B cell (primary cell): Measurements from ENCODE around the gene TRPM7. TPM values are rescaled to one million over a fixed set of nuclear protein-coding genes. Genes with fewer than 3 reads are reported as not detected.

Experiments
- ATAC-seq: fragments of 200-7000 bp; cut with Tn5 transposase; one replicate; pipeline ENCODE4 v1.10.0; 2021; ENCODE audit warnings: low read depth, mild to moderate bottlenecking, moderate number of reproducible peaks, moderate library complexity
- CTCF ChIA-PET: fragments of 350-600 bp; sonication (Branson Sonifier 250); formaldehyde crosslinking; loops from one replicate; lab custom pipeline; 2021; ENCODE audit warnings: antibody characterized with exemption, inconsistent platforms; lab: Charles Lee
- POLR2A ChIA-PET: fragments of 350-600 bp; sonication (Branson Sonifier 250); formaldehyde crosslinking; loops from one replicate; lab custom pipeline; 2021; ENCODE audit warnings: antibody characterized with exemption; lab: Charles Lee
- DNase-seq: peaks from one replicate; pipeline ENCODE4 v3.0.0; 2013
- H2AFZ ChIP-seq: 2 replicates; pipeline ENCODE4 v1.6.1; 2012; ENCODE audit warnings: mild to moderate bottlenecking, low read depth, low read length; ENCODE audit not compliant: insufficient read depth, poor library complexity, severe bottlenecking
- H3K27ac ChIP-seq, 2 donors: 1 replicate in 1 of 2; 2 replicates in 1 of 2; pipeline ENCODE4 v1.5.1; 2012 to 2013; ENCODE audit warnings: low read length in 2 of 2, mild to moderate bottlenecking in 2 of 2, moderate library complexity in 1 of 2
- H3K27me3 ChIP-seq, 4 experiments: fragments of 200-600 bp in 1 of 4; sonication (generic) in 1 of 4; replicated peaks in 1 of 4; 1 replicate in 2 of 4; 2 replicates in 2 of 4; pipeline versions ENCODE4 v1.6.1 to v1.7.0; 2013 to 2016; ENCODE audit warnings: low read length in 3 of 4, mild to moderate bottlenecking in 2 of 4, mixed read lengths in 1 of 4, moderate library complexity in 1 of 4; ENCODE audit not compliant: insufficient read depth in 4 of 4, control insufficient read depth in 3 of 4; ENCODE audit errors: control extremely low read depth in 1 of 4
- H3K36me3 ChIP-seq, 2 experiments: replicated peaks in 1 of 2; 1 replicate in 1 of 2; 2 replicates in 1 of 2; pipeline versions ENCODE4 v1.6.1 to v1.7.1; 2013; ENCODE audit warnings: low read length in 1 of 2; ENCODE audit not compliant: insufficient read depth in 2 of 2, control insufficient read depth in 1 of 2; ENCODE audit errors: control extremely low read depth in 1 of 2, extremely low read depth in 1 of 2
- H3K4me1 ChIP-seq, 2 donors: fragments of 200-600 bp in 1 of 2; sonication (generic) in 1 of 2; 1 replicate in 1 of 2; 2 replicates in 1 of 2; pipeline versions ENCODE4 v1.5.1 to v1.6.1; 2013 to 2017; ENCODE audit warnings: low read length in 2 of 2; ENCODE audit not compliant: control insufficient read depth in 2 of 2, insufficient read depth in 2 of 2
- H3K4me2 ChIP-seq: replicated peaks from 2 replicates; pipeline ENCODE3; 2012; ENCODE audit warnings: mild to moderate bottlenecking, low read depth, low read length; ENCODE audit not compliant: poor library complexity, severe bottlenecking
- H3K4me3 ChIP-seq, 5 experiments: fragments of 200-600 bp in 1 of 5; sonication (generic) in 1 of 5; 1 replicate in 3 of 5; 2 replicates in 2 of 5; pipeline versions ENCODE4 v1.5.1 to v1.7.0; 2011 to 2016; ENCODE audit warnings: low read length in 4 of 5, mild to moderate bottlenecking in 4 of 5, low read depth in 2 of 5, control low read depth in 1 of 5, moderate library complexity in 1 of 5; ENCODE audit not compliant: insufficient read depth in 1 of 5; ENCODE audit errors: control extremely low read depth in 1 of 5, extremely low read depth in 1 of 5
- H3K79me2 ChIP-seq: fragments of 200-600 bp; sonication (generic); one replicate; pipeline ENCODE4 v1.6.0; 2016; ENCODE audit warnings: low read length; ENCODE audit not compliant: control insufficient read depth, insufficient read depth
- H3K9ac ChIP-seq: fragments of 200-600 bp; sonication (generic); 2 replicates; pipeline ENCODE4 v1.6.1; 2017; ENCODE audit warnings: mild to moderate bottlenecking, low read length, moderate library complexity
- H3K9me3 ChIP-seq, 3 donors: one replicate each; pipeline versions ENCODE4 v1.6.1 to v1.7.1; 2013; ENCODE audit warnings: low read length in 2 of 3; ENCODE audit not compliant: control insufficient read depth in 2 of 3, insufficient read depth in 1 of 3; ENCODE audit errors: control extremely low read depth in 1 of 3
- H4K20me1 ChIP-seq: 2 replicates; pipeline ENCODE4 v1.6.0; 2012; ENCODE audit warnings: mild to moderate bottlenecking, low read length; ENCODE audit not compliant: insufficient read depth, control insufficient read depth, poor library complexity, severe bottlenecking
- H3K27ac Mint-ChIP-seq: one replicate; pipeline ENCODE4 v1.8.0; 2021; ENCODE audit warnings: mixed read lengths
- H3K27me3 Mint-ChIP-seq: one replicate; pipeline ENCODE4 v1.8.0; 2021; ENCODE audit warnings: mixed read lengths
- H3K4me1 Mint-ChIP-seq: one replicate; pipeline ENCODE4 v1.8.0; 2021; ENCODE audit warnings: mixed read lengths
- H3K4me3 Mint-ChIP-seq: one replicate; pipeline ENCODE4 v1.8.0; 2021; ENCODE audit warnings: mixed read lengths
- H3K9me3 Mint-ChIP-seq: one replicate; pipeline ENCODE4 v1.8.0; 2022; ENCODE audit warnings: mixed read lengths; ENCODE audit not compliant: insufficient read depth
- EZH2 ChIP-seq: IDR thresholded peaks from 2 replicates; pipeline ENCODE4 v1.6.1; 2012; ENCODE audit warnings: borderline replicate concordance, low read depth, mild to moderate bottlenecking, moderate library complexity, low read length; ENCODE audit not compliant: insufficient read depth, poor library complexity, severe bottlenecking
- WGBS: methylation state at CpG from one replicate; pipeline ENCODE4 v1.1.5; 2013; ENCODE audit warnings: missing lambda C conversion rate; ENCODE audit not compliant: insufficient coverage; 5-methylcytosine and 5-hydroxymethylcytosine counted together
- intact Hi-C: fragments of 100-400 bp; cut with micrococcal nuclease; formaldehyde crosslinking; loops from one replicate; pipeline ENCODE4 v1.10.0; 2022
- polyA plus RNA-seq: library from polyadenylated mRNA; depleted of rRNA; stranded (reverse); fragments of >200 nt; gene quantifications from 2 replicates; pipeline ENCODE4 v1.2.3, GENCODE V29; 2012
- total RNA-seq, 2 donors: library from RNA; stranded (reverse); fragments of 120-200 nt in 1 of 2; gene quantifications; 1 replicate in 1 of 2; 2 replicates in 1 of 2; pipeline versions ENCODE4 v1.2.3 to v1.2.4, GENCODE V29; 2013 to 2022
- TF ChIP-seq, protein P1 (sequence below): fragments of 200-600 bp; IDR thresholded peaks from one replicate; pipeline ENCODE4 v1.8.0; 2022; ENCODE audit warnings: antibody characterized with exemption, mild to moderate bottlenecking

TRPM7 gene
- total and polyA plus RNA-seq, 2 donors (not counting 1 experiment from before 2014, with no cell fraction given) = 12.5 to 77.2 TPM

DNA sequence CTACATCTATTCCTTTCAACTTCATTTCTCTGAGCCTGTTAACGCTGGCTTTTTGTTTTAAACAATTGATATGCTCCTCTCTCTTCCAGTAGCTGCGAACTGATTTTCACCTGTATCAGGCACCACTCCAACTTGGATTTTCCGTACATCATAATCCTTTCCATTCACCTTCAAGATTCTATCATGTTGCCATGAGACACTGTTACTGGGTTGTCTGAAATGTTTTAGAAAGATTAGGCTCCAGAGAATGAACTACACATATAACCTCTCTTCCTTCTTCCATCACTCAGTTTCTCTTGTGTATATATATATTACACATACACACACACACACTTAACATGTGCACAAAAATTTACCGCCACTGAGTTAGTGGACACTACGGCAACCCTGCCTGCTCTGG, 140.0 kb downstream of the TRPM7 start, which contains the start of gene USP50:
USP50 (minus strand) TSS at position 101 of the 400 bp plus-strand sequence. CDS start 141 bp downstream, outside the sequence.
- WGBS = 80% methylated on average over 1 of the region's 5 CpGs
- H4K20me1 ChIP-seq = no peaks in the 10 kb centered on the region
- CTCF ChIA-PET = no interaction called here
- DNase-seq (no peak), ATAC-seq (no peak)
- H3K36me3 ChIP-seq = no peaks in the 10 kb centered on the region
- TF ChIP-seq EZH2 = no peak
- TF ChIP-seq, protein P1, sequence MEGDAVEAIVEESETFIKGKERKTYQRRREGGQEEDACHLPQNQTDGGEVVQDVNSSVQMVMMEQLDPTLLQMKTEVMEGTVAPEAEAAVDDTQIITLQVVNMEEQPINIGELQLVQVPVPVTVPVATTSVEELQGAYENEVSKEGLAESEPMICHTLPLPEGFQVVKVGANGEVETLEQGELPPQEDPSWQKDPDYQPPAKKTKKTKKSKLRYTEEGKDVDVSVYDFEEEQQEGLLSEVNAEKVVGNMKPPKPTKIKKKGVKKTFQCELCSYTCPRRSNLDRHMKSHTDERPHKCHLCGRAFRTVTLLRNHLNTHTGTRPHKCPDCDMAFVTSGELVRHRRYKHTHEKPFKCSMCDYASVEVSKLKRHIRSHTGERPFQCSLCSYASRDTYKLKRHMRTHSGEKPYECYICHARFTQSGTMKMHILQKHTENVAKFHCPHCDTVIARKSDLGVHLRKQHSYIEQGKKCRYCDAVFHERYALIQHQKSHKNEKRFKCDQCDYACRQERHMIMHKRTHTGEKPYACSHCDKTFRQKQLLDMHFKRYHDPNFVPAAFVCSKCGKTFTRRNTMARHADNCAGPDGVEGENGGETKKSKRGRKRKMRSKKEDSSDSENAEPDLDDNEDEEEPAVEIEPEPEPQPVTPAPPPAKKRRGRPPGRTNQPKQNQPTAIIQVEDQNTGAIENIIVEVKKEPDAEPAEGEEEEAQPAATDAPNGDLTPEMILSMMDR = no peak
- H3K79me2 ChIP-seq = no peaks in the 10 kb centered on the region
- H3K4me2 ChIP-seq = no peak within 1 kb of the TSS
- H2AFZ ChIP-seq = no peak within 1 kb of the TSS
- Mint-ChIP-seq H3K27me3 (peaks cover 4% of the 10 kb centered on the region), H3K9me3 (no peaks in the 10 kb centered on the region), H3K27ac (no peak within 1 kb of the TSS), H3K4me1 (no peaks in the 10 kb centered on the region), H3K4me3 (no peak within 1 kb of the TSS)
- POLR2A ChIA-PET = no interaction called here
- intact Hi-C loops = no loop called here
- H3K9me3 ChIP-seq = no peaks in the 10 kb centered on the region
- no peak within 1 kb of the TSS for H3K27ac ChIP-seq
- H3K9ac ChIP-seq = no peak within 1 kb of the TSS
- no peaks in the 10 kb centered on the region for H3K4me1 ChIP-seq
- no peak within 1 kb of the TSS for H3K4me3 ChIP-seq
- H3K27me3 ChIP-seq = peaks cover 0 to 2% (median 0%) of the 10 kb centered on the region in 4 experiments

DNA sequence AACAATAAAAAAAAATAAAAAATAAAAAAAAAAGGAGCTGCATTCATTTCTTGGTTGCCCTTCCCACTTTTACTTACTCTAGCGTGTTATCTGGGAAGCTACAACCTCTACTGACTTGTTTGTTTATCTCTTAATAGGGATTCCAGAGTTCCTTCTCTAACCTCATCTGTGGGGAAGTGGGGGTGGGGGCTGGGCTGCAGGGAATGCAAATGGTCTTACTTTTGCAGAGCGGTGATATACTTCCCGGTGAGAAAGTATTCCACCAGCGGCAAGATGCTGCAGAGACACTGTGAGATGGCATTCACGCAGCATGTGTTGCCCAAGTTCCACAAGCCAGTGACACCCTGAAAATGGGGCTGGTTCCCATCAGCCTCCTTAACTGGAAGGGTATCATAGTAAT, 142.2 kb downstream of the TRPM7 start:
- Histone ChIP-seq H2AFZ (no peak overlapping the region), H3K36me3 (no peaks in the 10 kb centered on the region), H3K4me3 (no peak overlapping the region), H3K27ac (no peak overlapping the region), H4K20me1 (no peaks in the 10 kb centered on the region), H3K27me3 (peaks cover 0 to 2% (median 0%) of the 10 kb centered on the region in 4 experiments), H3K4me1 (no peaks in the 10 kb centered on the region), H3K4me2 (no peak overlapping the region), H3K79me2 (no peaks in the 10 kb centered on the region), H3K9ac (no peak overlapping the region), H3K9me3 (no peaks in the 10 kb centered on the region)
- Mint-ChIP-seq H3K4me3 (no peak overlapping the region), H3K27me3 (peaks cover 4% of the 10 kb centered on the region), H3K4me1 (no peaks in the 10 kb centered on the region), H3K27ac (no peak overlapping the region), H3K9me3 (no peaks in the 10 kb centered on the region)
- no peak for DNase-seq
- ChIA-PET POLR2A (interaction anchor here (0.7 kb wide), 1 partner anchor 139 kb away, joined by 4 read pairs; no protein-coding TSS in a partner anchor), CTCF (no interaction called here)
- WGBS = 51% methylated on average over 4 of the region's 5 CpGs
- TF ChIP-seq, protein P1 = no peak
- no peak for TF ChIP-seq EZH2
- no peak for ATAC-seq
- intact Hi-C loops = no loop called here
